HepG2 (cell line): ENCODE measurements around the gene THOC5. TPM values are rescaled to one million over a fixed set of nuclear protein-coding genes. Genes with fewer than 3 reads are reported as not detected.

Experiments
- ATAC-seq: fragments of 200-7000 bp; cut with Tn5 transposase; 3 replicates; pipeline ENCODE4 v1.9.1; 2020; ENCODE audit warnings: mild to moderate bottlenecking, moderate library complexity
- BruUV-seq: library from RNA; stranded (reverse); fragments of 400-500 nt; replicated peaks from 2 replicates; lab custom pipeline; 2021; lab: Mats Ljungman, UMichigan
- CTCF ChIA-PET: fragments of 300-600 bp; formaldehyde crosslinking; extraction: SDS; loops from one replicate; lab custom pipeline; 2021; ENCODE audit warnings: low total read pairs, inconsistent platforms, low intra/inter-chr PET ratio; lab: Yijun Ruan, JAX
- POLR2A ChIA-PET: fragments of 350-600 bp; sonication (Branson Sonifier 250); formaldehyde crosslinking; loops from one replicate; lab custom pipeline; 2020; ENCODE audit warnings: antibody characterized with exemption, inconsistent platforms; lab: Yijun Ruan, JAX
- DNase-seq: peaks from one replicate; pipeline ENCODE4 v3.0.0-alpha.2; 2015; ENCODE audit warnings: low spot score
- FAIRE-seq: peaks from 3 replicates; lab custom pipeline; 2011; peaks lifted over from hg19 to GRCh38; lab: Jason Lieb, UNC
- H2AFZ ChIP-seq: one replicate; pipeline ENCODE4 v1.6.1; 2011; ENCODE audit warnings: low read length, inconsistent platforms
- H3K27ac ChIP-seq: fragments of 300-600 bp; 3 replicates; pipeline ENCODE4 v1.8.0; 2011; ENCODE audit warnings: mixed run types, mild to moderate bottlenecking, mixed read lengths, low read length, inconsistent platforms; ENCODE audit not compliant: insufficient read depth; ENCODE audit errors: extremely low read length
- H3K27me3 ChIP-seq, 2 experiments: fragments of 200-600 bp in 1 of 2; 2 replicates in 1 of 2; 3 replicates in 1 of 2; pipeline versions ENCODE4 v1.6.0 to v1.8.0; 2011; ENCODE audit warnings: low read length in 2 of 2, mild to moderate bottlenecking in 2 of 2, moderate library complexity in 2 of 2, inconsistent platforms in 1 of 2; ENCODE audit not compliant: insufficient read depth in 2 of 2, control insufficient read depth in 1 of 2
- H3K36me3 ChIP-seq, 2 experiments: fragments of 200-600 bp in 1 of 2; replicated peaks in 1 of 2; 2 replicates in 1 of 2; 3 replicates in 1 of 2; pipeline versions ENCODE4 v1.5.1 to v1.8.0; 2011; ENCODE audit warnings: low read length in 2 of 2, inconsistent platforms in 1 of 2; ENCODE audit not compliant: insufficient read depth in 2 of 2, control insufficient read depth in 1 of 2
- H3K4me1 ChIP-seq: 2 replicates; pipeline ENCODE4 v1.5.1; 2012; ENCODE audit warnings: low read length, inconsistent platforms; ENCODE audit not compliant: insufficient read depth
- H3K4me2 ChIP-seq: 2 replicates; pipeline ENCODE4 v1.6.0; 2011; ENCODE audit warnings: low read depth, low read length, inconsistent platforms
- H3K4me3 ChIP-seq, 3 experiments: fragments of 200-600 bp in 1 of 3; sonication (generic), shearing (Covaris generic) in 1 of 3; replicated peaks in 1 of 3; 2 replicates each; pipeline ENCODE4 v1.5.1; 2011 to 2016; ENCODE audit warnings: low read length in 3 of 3, inconsistent platforms in 2 of 3, low read depth in 2 of 3, mild to moderate bottlenecking in 2 of 3, control low read depth in 1 of 3, mixed read lengths in 1 of 3; ENCODE audit not compliant: insufficient read depth in 1 of 3
- H3K79me2 ChIP-seq: one replicate; pipeline ENCODE4 v1.6.1; 2011; ENCODE audit warnings: low read length, inconsistent platforms; ENCODE audit not compliant: insufficient read depth
- H3K9ac ChIP-seq: 2 replicates; pipeline ENCODE4 v1.6.0; 2011; ENCODE audit warnings: mild to moderate bottlenecking, low read depth, low read length, inconsistent platforms; ENCODE audit not compliant: insufficient read depth
- H3K9me3 ChIP-seq: 2 replicates; pipeline ENCODE4 v1.5.1; 2012; ENCODE audit warnings: mild to moderate bottlenecking, low read length
- H4K20me1 ChIP-seq: 2 replicates; pipeline ENCODE4 v1.6.0; 2011; ENCODE audit warnings: inconsistent platforms, mild to moderate bottlenecking, low read length, moderate library complexity; ENCODE audit not compliant: insufficient read depth
- AGO1 ChIP-seq: fragments of 200-400 bp; formaldehyde crosslinking; IDR thresholded peaks from 2 replicates; pipeline ENCODE4 v1.6.1; 2017; ENCODE audit warnings: mild to moderate bottlenecking, low read depth, low read length, moderate library complexity; ENCODE audit not compliant: poor library complexity, severe bottlenecking
- CHD4 ChIP-seq: fragments of 200-600 bp; sonication (generic); IDR thresholded peaks from 2 replicates; pipeline ENCODE4 v1.7.0; 2017; ENCODE audit warnings: mild to moderate bottlenecking, low read length, borderline replicate concordance
- NFIC ChIP-seq: IDR thresholded peaks from 2 replicates; pipeline ENCODE4 v1.6.1; 2012; ENCODE audit warnings: mild to moderate bottlenecking, low read length, inconsistent platforms
- RFX5 ChIP-seq: IDR thresholded peaks from 2 replicates; pipeline ENCODE4 v1.6.1; 2011; ENCODE audit warnings: low read depth, low read length, improper control_type of control experiment
- ZNF674 ChIP-seq: sonication (generic); formaldehyde crosslinking; IDR thresholded peaks from 2 replicates; pipeline ENCODE4 v1.5.0; 2020; ENCODE audit warnings: low read depth, mild to moderate bottlenecking, missing genetic modification reagents
- ZNF747 ChIP-seq: sonication (generic); formaldehyde crosslinking; IDR thresholded peaks from 2 replicates; pipeline ENCODE4 v1.8.1; 2023; ENCODE audit warnings: missing genetic modification reagents, mild to moderate bottlenecking, borderline replicate concordance
- WGBS: methylation state at CpG from one replicate; pipeline ENCODE4 v1.1.6; 2017; ENCODE audit warnings: low lambda C conversion rate; 5-methylcytosine and 5-hydroxymethylcytosine counted together
- in situ Hi-C: cut with HindIII; loops from 2 replicates; pipeline ENCODE4 v1.10.0; 2017; ENCODE audit warnings: low pct_unique_long_range_greater_than_20kb; ENCODE audit not compliant: extremely low pct_ligation_motif_present
- intact Hi-C: fragments of 100-400 bp; cut with micrococcal nuclease; formaldehyde crosslinking; loops from one replicate; pipeline ENCODE4 v1.10.0; 2022; ENCODE audit not compliant: unreplicated experiment
- polyA plus RNA-seq, 8 experiments: library from polyadenylated mRNA; depleted of rRNA in 3 of 8; stranded (reverse) in 7 of 8; unstranded in 1 of 8; fragments of >200 nt; fragmentation: Illumina TruSeq in 4 of 8; extraction: Trizol in 4 of 8; gene quantifications; 2 replicates each; pipeline versions ENCODE4 v1.2.1 to v1.2.3, GENCODE V29; 2011 to 2016; ENCODE audit warnings: low read depth in 4 of 8, missing spikeins in 1 of 8, mixed read lengths in 1 of 8; ENCODE audit not compliant: insufficient read depth in 1 of 8
- total RNA-seq, 5 experiments: library from RNA; depleted of rRNA; stranded (reverse); fragments of >200 nt; fragmentation: Illumina TruSeq; extraction: Trizol; gene quantifications; 2 replicates each; pipeline ENCODE4 v1.2.3, GENCODE V29; 2016; ENCODE audit warnings: low read depth in 1 of 5
- TF ChIP-seq, protein P1 (sequence below): sonication (generic); formaldehyde crosslinking; IDR thresholded peaks from 2 replicates; pipeline ENCODE4 v1.4.0; 2020; ENCODE audit warnings: missing genetic modification reagents
- TF ChIP-seq, protein P2 (sequence below): sonication (generic); formaldehyde crosslinking; IDR thresholded peaks from 2 replicates; pipeline ENCODE4 v1.4.0; 2020; ENCODE audit warnings: mild to moderate bottlenecking, missing genetic modification reagents
- TF ChIP-seq, protein P3 (sequence below): sonication (generic); formaldehyde crosslinking; IDR thresholded peaks from 2 replicates; pipeline ENCODE4 v1.5.0; 2020; ENCODE audit warnings: mild to moderate bottlenecking, missing genetic modification reagents

THOC5 gene
- total and polyA plus RNA-seq, 2 of the 13 experiments (the other 11 are each of a cell fraction or from before 2014, with no cell fraction given) = 45.8 to 46.7 TPM

DNA sequence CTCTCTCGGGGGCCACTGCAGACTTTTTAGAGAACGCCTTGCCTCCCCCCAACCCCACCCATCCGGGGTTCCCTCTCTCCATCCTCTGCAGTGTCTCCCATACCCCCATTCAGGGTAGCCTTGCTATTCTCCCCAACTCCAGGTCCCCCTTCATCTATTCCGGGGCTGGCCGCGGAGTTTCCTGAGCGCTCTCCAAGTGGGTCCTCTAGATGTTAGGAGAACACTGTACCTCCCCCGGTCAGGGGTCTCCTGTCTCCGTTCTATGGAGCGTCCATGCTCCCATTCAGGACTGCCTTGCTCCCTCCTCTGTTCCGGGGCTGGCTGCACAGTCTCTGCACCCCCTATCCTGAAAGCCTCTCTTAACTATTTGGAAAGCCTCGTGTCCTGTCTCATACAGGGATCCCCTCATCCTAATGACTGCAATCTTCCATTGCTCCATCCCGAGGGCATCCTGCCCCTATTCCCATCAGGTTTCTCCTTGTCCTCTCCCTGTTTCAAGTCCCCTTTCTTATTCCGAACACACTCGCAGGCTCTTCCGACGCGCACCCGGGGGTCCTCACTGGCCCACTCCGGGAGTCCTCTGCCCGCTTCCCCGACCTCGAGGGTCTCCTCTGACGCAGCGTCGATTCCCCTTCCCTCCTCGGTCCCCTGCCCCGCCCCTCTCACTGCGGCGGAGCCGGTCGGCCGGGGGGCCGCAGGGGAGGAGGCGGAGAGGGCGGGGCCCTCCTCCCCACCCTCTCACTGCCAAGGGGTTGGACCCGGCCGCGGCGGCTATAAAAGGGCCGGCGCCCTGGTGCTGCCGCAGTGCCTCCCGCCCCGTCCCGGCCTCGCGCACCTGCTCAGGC, 73.9 kb downstream of the THOC5 start, which contains the start of gene NEFH:
TSS of gene NEFH (plus strand) at position 802 of the 845 bp plus-strand sequence. CDS start 45 bp downstream, outside the sequence.
- Histone ChIP-seq H4K20me1 (peaks cover 7% of the 10 kb centered on the region; the same call in 1 of the 2 replicates), H3K27ac (no peak within 1 kb of the TSS), H3K27me3 (peaks cover 10 to 46% of the 10 kb centered on the region in 2 experiments), H3K4me3 (no peak within 1 kb of the TSS), H3K79me2 (no peaks in the 10 kb centered on the region), H3K4me2 (no peak within 1 kb of the TSS), H3K36me3 (no peaks in the 10 kb centered on the region), H3K4me1 (peaks cover 13% of the 10 kb centered on the region; the same call in 1 of the 2 replicates), H3K9ac (no peak within 1 kb of the TSS), H3K9me3 (no peaks in the 10 kb centered on the region), H2AFZ (no peak within 1 kb of the TSS)
- ATAC-seq (no peak), DNase-seq (no peak), FAIRE-seq (no peak)
- ChIA-PET POLR2A (no interaction called here), CTCF (interaction anchor here (0.6 kb wide), 1 partner anchor 35 kb away, joined by 3 read pairs; no protein-coding TSS in a partner anchor)
- in situ Hi-C loops = no loop called here
- intact Hi-C loops = no loop called here
- WGBS = 38% methylated on average over 35 of the region's 48 CpGs
- no TSS peak for BruUV-seq
- TF ChIP-seq, protein P1, sequence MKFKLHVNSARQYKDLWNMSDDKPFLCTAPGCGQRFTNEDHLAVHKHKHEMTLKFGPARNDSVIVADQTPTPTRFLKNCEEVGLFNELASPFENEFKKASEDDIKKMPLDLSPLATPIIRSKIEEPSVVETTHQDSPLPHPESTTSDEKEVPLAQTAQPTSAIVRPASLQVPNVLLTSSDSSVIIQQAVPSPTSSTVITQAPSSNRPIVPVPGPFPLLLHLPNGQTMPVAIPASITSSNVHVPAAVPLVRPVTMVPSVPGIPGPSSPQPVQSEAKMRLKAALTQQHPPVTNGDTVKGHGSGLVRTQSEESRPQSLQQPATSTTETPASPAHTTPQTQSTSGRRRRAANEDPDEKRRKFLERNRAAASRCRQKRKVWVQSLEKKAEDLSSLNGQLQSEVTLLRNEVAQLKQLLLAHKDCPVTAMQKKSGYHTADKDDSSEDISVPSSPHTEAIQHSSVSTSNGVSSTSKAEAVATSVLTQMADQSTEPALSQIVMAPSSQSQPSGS = no peak
- TF ChIP-seq, protein P2, sequence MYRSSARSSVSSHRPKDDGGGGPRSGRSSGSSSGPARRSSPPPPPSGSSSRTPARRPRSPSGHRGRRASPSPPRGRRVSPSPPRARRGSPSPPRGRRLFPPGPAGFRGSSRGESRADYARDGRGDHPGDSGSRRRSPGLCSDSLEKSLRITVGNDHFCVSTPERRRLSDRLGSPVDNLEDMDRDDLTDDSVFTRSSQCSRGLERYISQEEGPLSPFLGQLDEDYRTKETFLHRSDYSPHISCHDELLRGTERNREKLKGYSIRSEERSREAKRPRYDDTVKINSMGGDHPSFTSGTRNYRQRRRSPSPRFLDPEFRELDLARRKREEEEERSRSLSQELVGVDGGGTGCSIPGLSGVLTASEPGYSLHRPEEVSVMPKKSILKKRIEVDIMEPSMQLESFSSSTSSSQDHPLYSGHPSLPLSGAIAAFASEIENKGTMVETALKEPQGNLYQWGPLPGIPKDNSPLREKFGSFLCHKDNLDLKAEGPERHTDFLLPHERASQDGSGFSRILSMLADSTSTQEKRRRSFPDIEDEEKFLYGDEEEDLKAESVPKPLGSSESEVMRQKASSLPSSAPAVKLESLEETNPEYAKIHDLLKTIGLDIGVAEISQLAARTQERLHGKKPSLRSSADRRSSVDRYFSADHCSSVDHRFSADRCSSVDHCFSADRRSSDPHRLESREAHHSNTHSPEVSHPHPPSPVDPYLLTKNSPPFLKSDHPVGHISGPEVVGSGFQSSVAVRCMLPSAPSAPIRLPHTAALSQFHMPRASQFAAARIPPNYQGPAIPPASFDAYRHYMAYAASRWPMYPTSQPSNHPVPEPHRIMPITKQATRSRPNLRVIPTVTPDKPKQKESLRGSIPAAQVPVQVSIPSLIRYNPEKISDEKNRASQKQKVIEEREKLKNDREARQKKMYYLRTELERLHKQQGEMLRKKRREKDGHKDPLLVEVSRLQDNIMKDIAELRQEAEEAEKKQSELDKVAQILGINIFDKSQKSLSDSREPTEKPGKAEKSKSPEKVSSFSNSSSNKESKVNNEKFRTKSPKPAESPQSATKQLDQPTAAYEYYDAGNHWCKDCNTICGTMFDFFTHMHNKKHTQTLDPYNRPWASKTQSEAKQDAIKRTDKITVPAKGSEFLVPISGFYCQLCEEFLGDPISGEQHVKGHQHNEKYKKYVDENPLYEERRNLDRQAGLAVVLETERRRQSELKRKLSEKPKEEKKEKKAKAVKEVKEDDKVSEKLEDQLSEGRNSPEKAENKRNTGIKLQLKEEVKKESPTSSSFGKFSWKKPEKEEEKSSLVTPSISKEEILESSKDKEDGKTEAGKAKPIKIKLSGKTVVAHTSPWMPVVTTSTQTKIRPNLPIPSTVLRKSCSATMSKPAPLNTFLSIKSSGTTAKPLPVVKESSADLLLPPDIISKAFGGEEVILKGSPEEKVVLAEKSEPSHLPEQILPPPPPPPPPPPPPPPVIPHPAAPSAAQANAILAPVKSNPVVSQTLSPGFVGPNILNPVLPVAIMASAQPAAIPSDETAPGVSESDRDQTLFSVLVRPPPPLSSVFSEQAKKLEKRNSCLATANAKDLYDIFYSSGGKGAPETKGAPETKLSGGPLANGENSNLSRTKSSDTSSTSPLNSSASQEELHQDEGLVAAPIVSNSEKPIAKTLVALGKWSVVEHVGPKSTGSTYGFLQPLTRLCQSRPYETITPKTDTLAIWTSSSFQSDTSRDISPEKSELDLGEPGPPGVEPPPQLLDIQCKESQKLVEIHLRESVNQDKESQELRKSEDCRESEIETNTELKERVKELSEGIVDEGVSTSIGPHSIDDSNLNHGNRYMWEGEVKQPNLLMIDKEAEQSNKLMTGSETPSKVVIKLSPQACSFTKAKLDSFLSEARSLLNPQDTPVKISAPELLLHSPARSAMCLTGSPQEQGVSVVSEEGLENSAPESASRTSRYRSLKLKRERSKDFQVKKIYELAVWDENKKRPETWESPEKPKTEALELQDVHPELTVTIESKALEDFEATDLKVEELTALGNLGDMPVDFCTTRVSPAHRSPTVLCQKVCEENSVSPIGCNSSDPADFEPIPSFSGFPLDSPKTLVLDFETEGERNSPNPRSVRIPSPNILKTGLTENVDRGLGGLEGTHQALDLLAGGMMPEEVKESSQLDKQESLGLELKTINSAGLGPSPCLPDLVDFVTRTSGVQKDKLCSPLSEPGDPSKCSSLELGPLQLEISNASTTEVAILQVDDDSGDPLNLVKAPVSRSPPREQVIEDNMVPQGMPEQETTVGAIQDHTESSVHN = no peak
- TF ChIP-seq ZNF747 (CRISPR knock-in tag) (no peak), NFIC (no peak), AGO1 (no peak), ZNF674 (no peak), CHD4 (no peak), RFX5 (no peak)
- TF ChIP-seq, protein P3, sequence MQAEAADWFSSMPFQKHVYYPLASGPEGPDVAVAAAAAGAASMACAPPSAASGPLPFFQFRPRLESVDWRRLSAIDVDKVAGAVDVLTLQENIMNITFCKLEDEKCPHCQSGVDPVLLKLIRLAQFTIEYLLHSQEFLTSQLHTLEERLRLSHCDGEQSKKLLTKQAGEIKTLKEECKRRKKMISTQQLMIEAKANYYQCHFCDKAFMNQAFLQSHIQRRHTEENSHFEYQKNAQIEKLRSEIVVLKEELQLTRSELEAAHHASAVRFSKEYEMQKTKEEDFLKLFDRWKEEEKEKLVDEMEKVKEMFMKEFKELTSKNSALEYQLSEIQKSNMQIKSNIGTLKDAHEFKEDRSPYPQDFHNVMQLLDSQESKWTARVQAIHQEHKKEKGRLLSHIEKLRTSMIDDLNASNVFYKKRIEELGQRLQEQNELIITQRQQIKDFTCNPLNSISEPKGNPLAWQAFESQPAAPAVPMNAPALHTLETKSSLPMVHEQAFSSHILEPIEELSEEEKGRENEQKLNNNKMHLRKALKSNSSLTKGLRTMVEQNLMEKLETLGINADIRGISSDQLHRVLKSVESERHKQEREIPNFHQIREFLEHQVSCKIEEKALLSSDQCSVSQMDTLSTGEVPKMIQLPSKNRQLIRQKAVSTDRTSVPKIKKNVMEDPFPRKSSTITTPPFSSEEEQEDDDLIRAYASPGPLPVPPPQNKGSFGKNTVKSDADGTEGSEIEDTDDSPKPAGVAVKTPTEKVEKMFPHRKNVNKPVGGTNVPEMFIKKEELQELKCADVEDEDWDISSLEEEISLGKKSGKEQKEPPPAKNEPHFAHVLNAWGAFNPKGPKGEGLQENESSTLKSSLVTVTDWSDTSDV (CRISPR knock-in tag) = no peak
